ENCODE measurements around the gene NAPG. TPM values are rescaled to one million over a fixed set of nuclear protein-coding genes. Genes with fewer than 3 reads are reported as not detected.
"Not testable (repeated sequence)": the region's sequence is repeated elsewhere in the genome, so short reads cannot be mapped to it uniquely, and the experiment has no call there.

NAPG gene
- total RNA-seq = 34.0 and 39.3 TPM in 2 replicates
- polyA plus RNA-seq (2012) = 17.4 TPM

- peak; percentile 94 for DNase-seq (ENCODE audit: low read depth)
These were observed at the start of gene NAPG for GRCh38 chr18:10525697-10526560. NAPG (plus strand) TSS chr18:10526027; CDS start chr18:10526103, 76 bp downstream.

GRCh38 chr18:10476338-10476791 is 49.5 kb upstream of the NAPG start:
- DNase-seq (ENCODE audit: low read depth) = peak; percentile 19

- DNase-seq (ENCODE audit: low read depth) = no peak
These were observed 48.5 kb upstream of the NAPG start for GRCh38 chr18:10477121-10477862.

- DNase-seq (ENCODE audit: low read depth) = no peak
These were observed 48.0 kb upstream of the NAPG start for GRCh38 chr18:10477863-10478260.

GRCh38 chr18:10481831-10482230 is 44.0 kb upstream of the NAPG start:
- DNase-seq (ENCODE audit: low read depth) = peak; percentile 18

- DNase-seq (ENCODE audit: low read depth) = no peak
These were observed 43.4 kb upstream of the NAPG start for GRCh38 chr18:10482363-10482984.

GRCh38 chr18:10482985-10483949 is 42.6 kb upstream of the NAPG start:
- peak; percentile 65 for DNase-seq (ENCODE audit: low read depth)

GRCh38 chr18:10485475-10485874 is 40.4 kb upstream of the NAPG start:
- no peak for DNase-seq (ENCODE audit: low read depth)

- DNase-seq (ENCODE audit: low read depth) = no peak
These were observed 39.5 kb upstream of the NAPG start for GRCh38 chr18:10486362-10486761.

GRCh38 chr18:10487154-10487553 is 38.7 kb upstream of the NAPG start:
- DNase-seq (ENCODE audit: low read depth) = no peak

GRCh38 chr18:10488017-10488416 is 37.8 kb upstream of the NAPG start:
- DNase-seq (ENCODE audit: low read depth) = no peak

- DNase-seq (ENCODE audit: low read depth) = peak; percentile 53
These were observed 35.2 kb upstream of the NAPG start for GRCh38 chr18:10490401-10491165.

- DNase-seq (ENCODE audit: low read depth) = peak; percentile 31
These were observed 29.9 kb upstream of the NAPG start for GRCh38 chr18:10495936-10496335.

- no peak for DNase-seq (ENCODE audit: low read depth)
These were observed 28.5 kb upstream of the NAPG start for GRCh38 chr18:10497206-10497749.

GRCh38 chr18:10499230-10499629 is 26.6 kb upstream of the NAPG start:
- no peak for DNase-seq (ENCODE audit: low read depth)

GRCh38 chr18:10500038-10500437 is 25.8 kb upstream of the NAPG start:
- DNase-seq (ENCODE audit: low read depth) = no peak

- no peak for DNase-seq (ENCODE audit: low read depth)
These were observed 21.1 kb upstream of the NAPG start for GRCh38 chr18:10504723-10505122.

- DNase-seq (ENCODE audit: low read depth) = not testable (repeated sequence)
These were observed 19.9 kb upstream of the NAPG start for GRCh38 chr18:10505892-10506291.

- DNase-seq (ENCODE audit: low read depth) = no peak
These were observed 17.2 kb upstream of the NAPG start for GRCh38 chr18:10508591-10508990.

GRCh38 chr18:10511236-10511635 is 14.6 kb upstream of the NAPG start:
- no peak for DNase-seq (ENCODE audit: low read depth)

Measured in myocyte (in vitro differentiated cells).